GM23338 (cell line): ENCODE measurements around the gene RTL10.

ENCODE experiments used
- EZH2 ChIP-seq: fragments of 200-600 bp; sonication (generic); IDR thresholded peaks from one replicate; pipeline ENCODE4 v1.8.0; 2017; ENCODE audit warnings: antibody characterized with exemption, mild to moderate bottlenecking, low read depth; ENCODE audit not compliant: unreplicated experiment
- EZH2phosphoT487 ChIP-seq: fragments of 200-600 bp; sonication (generic); IDR thresholded peaks from one replicate; pipeline ENCODE4 v1.8.1; 2018; ENCODE audit warnings: antibody characterized with exemption; ENCODE audit not compliant: unreplicated experiment
- JUNB ChIP-seq: IDR thresholded peaks from one replicate; pipeline ENCODE4 v1.6.1; 2016; ENCODE audit warnings: antibody characterized with exemption; ENCODE audit not compliant: unreplicated experiment
- POLR2AphosphoS5 ChIP-seq: IDR thresholded peaks from 2 replicates; pipeline ENCODE4 v1.6.1; 2016; ENCODE audit warnings: antibody characterized with exemption, low read depth
- ZNF114 ChIP-seq: fragments of 250-450 bp; sonication (Bioruptor Pico); IDR thresholded peaks from 2 replicates; pipeline ENCODE4 v1.5.0; 2020; ENCODE audit warnings: mild to moderate bottlenecking, moderate library complexity
- TF ChIP-seq, protein P1 (sequence below), 2 experiments: fragments of 200-600 bp in 1 of 2; sonication (generic) in 1 of 2; conservative IDR thresholded peaks; 2 replicates each; pipeline versions ENCODE4 v1.5.1 to v1.6.1; 2016 to 2017; ENCODE audit warnings: antibody characterized with exemption in 2 of 2, low read depth in 2 of 2, mild to moderate bottlenecking in 2 of 2, moderate library complexity in 1 of 2
- TF ChIP-seq, protein P2 (sequence below): IDR thresholded peaks from 2 replicates; pipeline ENCODE4 v1.6.1; 2016; ENCODE audit warnings: antibody characterized with exemption
- TF ChIP-seq, protein P3 (sequence below): IDR thresholded peaks from one replicate; pipeline ENCODE4 v1.6.1; 2018; ENCODE audit warnings: antibody characterized with exemption; ENCODE audit not compliant: unreplicated experiment

DNA sequence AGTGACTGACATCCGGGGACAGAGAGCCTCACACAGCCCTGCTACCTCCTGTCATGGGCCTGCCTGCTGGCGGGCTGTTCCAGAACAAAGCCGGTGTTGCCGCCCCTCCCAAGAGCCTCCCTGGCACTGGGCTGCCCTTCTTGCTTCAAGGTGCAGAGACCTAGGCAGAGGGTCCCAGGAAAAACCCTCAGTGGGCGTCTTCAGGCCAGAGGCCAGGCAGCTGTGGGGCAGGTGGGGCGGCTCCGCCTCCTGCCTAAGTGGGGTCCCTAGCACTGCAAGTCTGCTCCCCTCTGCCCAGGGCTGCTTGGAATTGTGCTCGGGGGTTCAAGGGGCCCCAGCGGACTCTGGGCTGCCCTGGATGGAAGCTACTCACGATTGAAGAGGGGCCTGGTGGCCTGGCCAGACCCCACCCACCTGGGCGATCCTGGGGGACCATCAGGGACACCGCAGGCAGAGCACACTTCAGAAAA, 20.4 kb upstream of the RTL10 start:
- TF ChIP-seq, protein P1, sequence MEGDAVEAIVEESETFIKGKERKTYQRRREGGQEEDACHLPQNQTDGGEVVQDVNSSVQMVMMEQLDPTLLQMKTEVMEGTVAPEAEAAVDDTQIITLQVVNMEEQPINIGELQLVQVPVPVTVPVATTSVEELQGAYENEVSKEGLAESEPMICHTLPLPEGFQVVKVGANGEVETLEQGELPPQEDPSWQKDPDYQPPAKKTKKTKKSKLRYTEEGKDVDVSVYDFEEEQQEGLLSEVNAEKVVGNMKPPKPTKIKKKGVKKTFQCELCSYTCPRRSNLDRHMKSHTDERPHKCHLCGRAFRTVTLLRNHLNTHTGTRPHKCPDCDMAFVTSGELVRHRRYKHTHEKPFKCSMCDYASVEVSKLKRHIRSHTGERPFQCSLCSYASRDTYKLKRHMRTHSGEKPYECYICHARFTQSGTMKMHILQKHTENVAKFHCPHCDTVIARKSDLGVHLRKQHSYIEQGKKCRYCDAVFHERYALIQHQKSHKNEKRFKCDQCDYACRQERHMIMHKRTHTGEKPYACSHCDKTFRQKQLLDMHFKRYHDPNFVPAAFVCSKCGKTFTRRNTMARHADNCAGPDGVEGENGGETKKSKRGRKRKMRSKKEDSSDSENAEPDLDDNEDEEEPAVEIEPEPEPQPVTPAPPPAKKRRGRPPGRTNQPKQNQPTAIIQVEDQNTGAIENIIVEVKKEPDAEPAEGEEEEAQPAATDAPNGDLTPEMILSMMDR (conservative IDR thresholded peaks at IDR 0.05; ENCODE audit: low read depth in 2 of 2), result no peak
- TF ChIP-seq POLR2AphosphoS5 (no peak), EZH2 (no peak), EZH2phosphoT487 (no peak), JUNB (no peak), ZNF114 (CRISPR knock-in tag) (no peak)
- TF ChIP-seq, protein P2, sequence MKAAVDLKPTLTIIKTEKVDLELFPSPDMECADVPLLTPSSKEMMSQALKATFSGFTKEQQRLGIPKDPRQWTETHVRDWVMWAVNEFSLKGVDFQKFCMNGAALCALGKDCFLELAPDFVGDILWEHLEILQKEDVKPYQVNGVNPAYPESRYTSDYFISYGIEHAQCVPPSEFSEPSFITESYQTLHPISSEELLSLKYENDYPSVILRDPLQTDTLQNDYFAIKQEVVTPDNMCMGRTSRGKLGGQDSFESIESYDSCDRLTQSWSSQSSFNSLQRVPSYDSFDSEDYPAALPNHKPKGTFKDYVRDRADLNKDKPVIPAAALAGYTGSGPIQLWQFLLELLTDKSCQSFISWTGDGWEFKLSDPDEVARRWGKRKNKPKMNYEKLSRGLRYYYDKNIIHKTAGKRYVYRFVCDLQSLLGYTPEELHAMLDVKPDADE, result no peak
- TF ChIP-seq, protein P3, sequence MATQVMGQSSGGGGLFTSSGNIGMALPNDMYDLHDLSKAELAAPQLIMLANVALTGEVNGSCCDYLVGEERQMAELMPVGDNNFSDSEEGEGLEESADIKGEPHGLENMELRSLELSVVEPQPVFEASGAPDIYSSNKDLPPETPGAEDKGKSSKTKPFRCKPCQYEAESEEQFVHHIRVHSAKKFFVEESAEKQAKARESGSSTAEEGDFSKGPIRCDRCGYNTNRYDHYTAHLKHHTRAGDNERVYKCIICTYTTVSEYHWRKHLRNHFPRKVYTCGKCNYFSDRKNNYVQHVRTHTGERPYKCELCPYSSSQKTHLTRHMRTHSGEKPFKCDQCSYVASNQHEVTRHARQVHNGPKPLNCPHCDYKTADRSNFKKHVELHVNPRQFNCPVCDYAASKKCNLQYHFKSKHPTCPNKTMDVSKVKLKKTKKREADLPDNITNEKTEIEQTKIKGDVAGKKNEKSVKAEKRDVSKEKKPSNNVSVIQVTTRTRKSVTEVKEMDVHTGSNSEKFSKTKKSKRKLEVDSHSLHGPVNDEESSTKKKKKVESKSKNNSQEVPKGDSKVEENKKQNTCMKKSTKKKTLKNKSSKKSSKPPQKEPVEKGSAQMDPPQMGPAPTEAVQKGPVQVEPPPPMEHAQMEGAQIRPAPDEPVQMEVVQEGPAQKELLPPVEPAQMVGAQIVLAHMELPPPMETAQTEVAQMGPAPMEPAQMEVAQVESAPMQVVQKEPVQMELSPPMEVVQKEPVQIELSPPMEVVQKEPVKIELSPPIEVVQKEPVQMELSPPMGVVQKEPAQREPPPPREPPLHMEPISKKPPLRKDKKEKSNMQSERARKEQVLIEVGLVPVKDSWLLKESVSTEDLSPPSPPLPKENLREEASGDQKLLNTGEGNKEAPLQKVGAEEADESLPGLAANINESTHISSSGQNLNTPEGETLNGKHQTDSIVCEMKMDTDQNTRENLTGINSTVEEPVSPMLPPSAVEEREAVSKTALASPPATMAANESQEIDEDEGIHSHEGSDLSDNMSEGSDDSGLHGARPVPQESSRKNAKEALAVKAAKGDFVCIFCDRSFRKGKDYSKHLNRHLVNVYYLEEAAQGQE, result no peak
